GM13977 (cell line): ENCODE results near the gene SAFB2.
A peak's percentile ranks its signal among the peaks of the same experiment; 100 is the strongest.

Experiments
- DNase-seq: peaks from one replicate; pipeline ENCODE4 v3.0.0; 2012; ENCODE audit warnings: low spot score
- CTCF ChIP-seq: IDR thresholded peaks from 2 replicates; pipeline ENCODE4 v1.5.1; 2012; ENCODE audit warnings: mild to moderate bottlenecking, control low read depth; ENCODE audit not compliant: insufficient read depth; ENCODE audit errors: extremely low read depth, missing control alignments
- in situ Hi-C: fragments of 300-500 bp; cut with MboI; formaldehyde crosslinking; loops from one replicate; pipeline ENCODE4 v1.12.0; 2022; ENCODE audit warnings: low sequenced_read_pairs, low pct_unique_long_range_greater_than_20kb, mixed read lengths, inconsistent platforms; ENCODE audit not compliant: unreplicated experiment

SAFB2 gene

GRCh38 chr19:5587661-5588060 lies 34.9 kb downstream of the SAFB2 start:
- in situ Hi-C loops, result no loop called here
- TF ChIP-seq CTCF, result no peak

GRCh38 chr19:5587071-5587455 lies 35.5 kb downstream of the SAFB2 start:
- in situ Hi-C loops, result no loop called here
- no peak for DNase-seq
- TF ChIP-seq CTCF, result no peak

More at GRCh38 chr19:5587661-5588060, 34.9 kb downstream of the SAFB2 start:
- DNase-seq, result no peak

GRCh38 chr19:5586300-5587070 lies 36.1 kb downstream of the SAFB2 start:
- peak; percentile 50 for DNase-seq
- no peak for TF ChIP-seq CTCF
- in situ Hi-C loops, result no loop called here

GRCh38 chr19:5585461-5586299 lies 36.9 kb downstream of the SAFB2 start:
- DNase-seq, result peak; percentile 86
- TF ChIP-seq CTCF, result no peak
- in situ Hi-C loops, result no loop called here

- in situ Hi-C loops, result no loop called here
- TF ChIP-seq CTCF, result no peak
- no peak for DNase-seq
Observed at GRCh38 chr19:5580161-5580571, 42.4 kb downstream of the SAFB2 start.

- in situ Hi-C loops, result no loop called here
- TF ChIP-seq CTCF, result no peak
- DNase-seq, result no peak
Observed at GRCh38 chr19:5579697-5580096, 42.9 kb downstream of the SAFB2 start.
